Spleen (tissue), 7 donors: ENCODE results near the gene CTTN.

ENCODE experiments used
- CTCF ChIP-seq, 11 experiments: fragments of 200-600 bp in 7 of 11; fragments of 450-650 bp in 4 of 11; sonication (generic) in 4 of 11; IDR thresholded peaks in 8 of 11; conservative IDR thresholded peaks in 3 of 11; 1 replicate in 7 of 11; 2 replicates in 4 of 11; pipeline versions ENCODE4 v1.4.0 to v1.8.0; 2016 to 2021; ENCODE audit warnings: antibody characterized with exemption in 11 of 11, inconsistent platforms in 4 of 11, mild to moderate bottlenecking in 1 of 11
- POLR2A ChIP-seq, 3 donors: fragments of 450-650 bp; IDR thresholded peaks; one replicate each; pipeline ENCODE4 v1.5.1; 2017; ENCODE audit warnings: antibody characterized with exemption in 3 of 3, mild to moderate bottlenecking in 1 of 3
- POLR2AphosphoS5 ChIP-seq, 3 donors: sonication (generic); formaldehyde crosslinking; IDR thresholded peaks; one replicate each; pipeline ENCODE4 v1.5.1; 2017; ENCODE audit warnings: antibody characterized with exemption in 3 of 3
- donor health status: DM: no; HTN: no; CAD: no; lungs with moderate emphysema.
- donor health status: DM: no; HTN: no; CAD: no.
- donor health status: DM: no; HTN: no; CAD: no.

GRCh38 chr11:70429428-70429705, 31.0 kb downstream of the CTTN start:
- TF ChIP-seq CTCF (IDR thresholded peaks at IDR 0.05 in 8 of 11, conservative IDR thresholded peaks at IDR 0.05 in 3 of 11) (no peak), POLR2A (IDR thresholded peaks at IDR 0.05) (no peak), POLR2AphosphoS5 (IDR thresholded peaks at IDR 0.05) (no peak)
